RWPE1 (cell line): ENCODE measurements around the gene ZNF19.

Experiments
- CTCF ChIA-PET: fragments of 350-600 bp; sonication (Branson Sonifier 250); formaldehyde crosslinking; extraction: SDS; loops from one replicate; lab custom pipeline; 2021; lab: Yijun Ruan, JAX
- POLR2A ChIA-PET: fragments of 400-600 bp; formaldehyde crosslinking; extraction: SDS; loops from one replicate; lab custom pipeline; 2020; ENCODE audit warnings: antibody characterized with exemption; ENCODE audit not compliant: low non-redundant PET; lab: Yijun Ruan, JAX
- DNase-seq: peaks from one replicate; pipeline ENCODE4 v3.0.0; 2012; ENCODE audit warnings: low spot score
- H3K27ac ChIP-seq: fragments of 450-650 bp; 2 replicates; pipeline ENCODE4 v1.5.1; 2017
- CTCF ChIP-seq: fragments of 450-650 bp; conservative IDR thresholded peaks from 2 replicates; pipeline ENCODE4 v1.5.1; 2017; ENCODE audit warnings: low read depth, mild to moderate bottlenecking

Gene ZNF19

GRCh38 chr16:71480956-71481355 is 8.2 kb downstream of the ZNF19 start:
- ChIA-PET POLR2A (no interaction called here), CTCF (no interaction called here)
- no peak overlapping the region for H3K27ac ChIP-seq
- DNase-seq: no peak
- no peak for TF ChIP-seq CTCF

- ChIA-PET POLR2A (no interaction called here), CTCF (no interaction called here)
- DNase-seq: no peak
- H3K27ac ChIP-seq: no peak overlapping the region
- TF ChIP-seq CTCF: no peak
Observed at GRCh38 chr16:71479420-71479819, 9.7 kb downstream of the ZNF19 start.

GRCh38 chr16:71476457-71477124 is 12.5 kb downstream of the ZNF19 start:
- H3K27ac ChIP-seq: no peak overlapping the region
- DNase-seq: no peak
- ChIA-PET POLR2A (no interaction called here), CTCF (interaction anchor here (0.6 kb wide), 1 partner anchor 789 kb away, joined by 3 read pairs; no protein-coding TSS in a partner anchor)
- no peak for TF ChIP-seq CTCF

GRCh38 chr16:71474864-71475263 is 14.3 kb downstream of the ZNF19 start:
- H3K27ac ChIP-seq: no peak overlapping the region
- ChIA-PET POLR2A (no interaction called here), CTCF (interaction anchor here (0.8 kb wide), 1 partner anchor 11 kb away, joined by 3 read pairs; no protein-coding TSS in a partner anchor)
- peak; percentile 87 for DNase-seq
- TF ChIP-seq CTCF: no peak

GRCh38 chr16:71473891-71474290 is 15.2 kb downstream of the ZNF19 start:
- no peak overlapping the region for H3K27ac ChIP-seq
- no peak for TF ChIP-seq CTCF
- DNase-seq: peak; percentile 26
- ChIA-PET POLR2A (no interaction called here), CTCF (interaction anchor here (0.8 kb wide), 1 partner anchor 10 kb away, joined by 3 read pairs; no protein-coding TSS in a partner anchor)

- no peak overlapping the region for H3K27ac ChIP-seq
- DNase-seq: no peak
- ChIA-PET POLR2A (no interaction called here), CTCF (no interaction called here)
- no peak for TF ChIP-seq CTCF
Observed at GRCh38 chr16:71472931-71473330, 16.2 kb downstream of the ZNF19 start.
